HL-60 (cell line): ENCODE data around the gene HPSE.

Experiments
- GABPA ChIP-seq: IDR thresholded peaks from 2 replicates; pipeline ENCODE4 v1.6.1; 2012; ENCODE audit warnings: low read depth
- POLR2AphosphoS5 ChIP-seq: IDR thresholded peaks from 2 replicates; pipeline ENCODE4 v1.6.1; 2012; ENCODE audit warnings: low read depth
- REST ChIP-seq: IDR thresholded peaks from 2 replicates; pipeline ENCODE4 v1.6.1; 2012; ENCODE audit warnings: low read depth; ENCODE audit not compliant: insufficient replicate concordance
- SPI1 ChIP-seq: IDR thresholded peaks from 2 replicates; pipeline ENCODE4 v1.6.1; 2012; ENCODE audit warnings: low read depth, mild to moderate bottlenecking, borderline replicate concordance
- TF ChIP-seq, protein P1 (sequence below): IDR thresholded peaks from one replicate; pipeline ENCODE4 v1.5.1; 2011; ENCODE audit warnings: low read length, control low read depth, inconsistent platforms; ENCODE audit not compliant: insufficient read depth

- TF ChIP-seq, protein P1, sequence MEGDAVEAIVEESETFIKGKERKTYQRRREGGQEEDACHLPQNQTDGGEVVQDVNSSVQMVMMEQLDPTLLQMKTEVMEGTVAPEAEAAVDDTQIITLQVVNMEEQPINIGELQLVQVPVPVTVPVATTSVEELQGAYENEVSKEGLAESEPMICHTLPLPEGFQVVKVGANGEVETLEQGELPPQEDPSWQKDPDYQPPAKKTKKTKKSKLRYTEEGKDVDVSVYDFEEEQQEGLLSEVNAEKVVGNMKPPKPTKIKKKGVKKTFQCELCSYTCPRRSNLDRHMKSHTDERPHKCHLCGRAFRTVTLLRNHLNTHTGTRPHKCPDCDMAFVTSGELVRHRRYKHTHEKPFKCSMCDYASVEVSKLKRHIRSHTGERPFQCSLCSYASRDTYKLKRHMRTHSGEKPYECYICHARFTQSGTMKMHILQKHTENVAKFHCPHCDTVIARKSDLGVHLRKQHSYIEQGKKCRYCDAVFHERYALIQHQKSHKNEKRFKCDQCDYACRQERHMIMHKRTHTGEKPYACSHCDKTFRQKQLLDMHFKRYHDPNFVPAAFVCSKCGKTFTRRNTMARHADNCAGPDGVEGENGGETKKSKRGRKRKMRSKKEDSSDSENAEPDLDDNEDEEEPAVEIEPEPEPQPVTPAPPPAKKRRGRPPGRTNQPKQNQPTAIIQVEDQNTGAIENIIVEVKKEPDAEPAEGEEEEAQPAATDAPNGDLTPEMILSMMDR: no peak
- TF ChIP-seq POLR2AphosphoS5 (no peak), GABPA (no peak), REST (no peak), SPI1 (no peak)
These were observed 19.2 kb downstream of the HPSE start for GRCh38 chr4:83315341-83315870.
